ENCODE data around the gene PAGR1.
"Not testable (repeated sequence)": the region's sequence is repeated elsewhere in the genome, so short reads cannot be mapped to it uniquely, and the experiment has no call there.

The PAGR1 gene

DNA sequence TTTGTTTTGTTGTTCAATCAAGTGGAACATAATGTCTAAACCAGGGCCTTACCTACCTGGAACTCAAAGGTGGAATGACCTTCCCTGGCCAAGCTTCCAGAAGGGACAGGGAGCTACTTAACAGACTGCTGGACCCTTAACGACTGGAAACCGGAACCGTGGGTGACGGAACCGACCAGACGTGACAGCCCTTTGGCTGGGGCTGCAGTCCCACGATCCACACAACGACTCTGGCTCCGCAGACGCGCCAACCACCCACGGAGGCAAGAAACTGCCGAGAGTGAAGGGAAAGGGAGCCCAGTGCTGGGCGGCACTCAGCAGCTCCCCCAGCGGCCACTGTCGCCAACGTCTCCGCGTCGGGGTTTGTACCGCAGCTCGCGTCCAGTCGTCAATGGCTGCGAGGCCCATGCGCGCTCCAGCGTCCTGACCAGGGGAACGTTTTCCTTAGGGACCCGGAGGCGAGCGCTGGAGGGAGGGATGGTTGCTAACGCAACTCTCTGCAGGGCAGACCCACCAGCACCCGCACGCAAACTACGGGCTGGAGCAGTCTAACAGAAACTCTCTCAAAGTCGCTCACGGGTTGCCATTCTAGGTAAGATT, 31.0 kb upstream of the PAGR1 start:
- ChIA-PET POLR2A (no interaction called here), CTCF (interaction anchor here (0.6 to 3.9 kb wide), 25 partner anchors 9 to 254 kb away, joined by 3 to 28 read pairs (median 4); partner anchors contain the start of gene C16orf54)
- H3K4me3 ChIP-seq (ENCODE audit: low read depth, low read length): peak overlapping the region; percentile 32
- no peak for DNase-seq (ENCODE audit: low read depth, low spot score)
- TF ChIP-seq, protein P1, sequence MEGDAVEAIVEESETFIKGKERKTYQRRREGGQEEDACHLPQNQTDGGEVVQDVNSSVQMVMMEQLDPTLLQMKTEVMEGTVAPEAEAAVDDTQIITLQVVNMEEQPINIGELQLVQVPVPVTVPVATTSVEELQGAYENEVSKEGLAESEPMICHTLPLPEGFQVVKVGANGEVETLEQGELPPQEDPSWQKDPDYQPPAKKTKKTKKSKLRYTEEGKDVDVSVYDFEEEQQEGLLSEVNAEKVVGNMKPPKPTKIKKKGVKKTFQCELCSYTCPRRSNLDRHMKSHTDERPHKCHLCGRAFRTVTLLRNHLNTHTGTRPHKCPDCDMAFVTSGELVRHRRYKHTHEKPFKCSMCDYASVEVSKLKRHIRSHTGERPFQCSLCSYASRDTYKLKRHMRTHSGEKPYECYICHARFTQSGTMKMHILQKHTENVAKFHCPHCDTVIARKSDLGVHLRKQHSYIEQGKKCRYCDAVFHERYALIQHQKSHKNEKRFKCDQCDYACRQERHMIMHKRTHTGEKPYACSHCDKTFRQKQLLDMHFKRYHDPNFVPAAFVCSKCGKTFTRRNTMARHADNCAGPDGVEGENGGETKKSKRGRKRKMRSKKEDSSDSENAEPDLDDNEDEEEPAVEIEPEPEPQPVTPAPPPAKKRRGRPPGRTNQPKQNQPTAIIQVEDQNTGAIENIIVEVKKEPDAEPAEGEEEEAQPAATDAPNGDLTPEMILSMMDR (IDR thresholded peaks at IDR 0.05; ENCODE audit: insufficient read depth, low read length, missing control alignments): peak; percentile 88

DNA sequence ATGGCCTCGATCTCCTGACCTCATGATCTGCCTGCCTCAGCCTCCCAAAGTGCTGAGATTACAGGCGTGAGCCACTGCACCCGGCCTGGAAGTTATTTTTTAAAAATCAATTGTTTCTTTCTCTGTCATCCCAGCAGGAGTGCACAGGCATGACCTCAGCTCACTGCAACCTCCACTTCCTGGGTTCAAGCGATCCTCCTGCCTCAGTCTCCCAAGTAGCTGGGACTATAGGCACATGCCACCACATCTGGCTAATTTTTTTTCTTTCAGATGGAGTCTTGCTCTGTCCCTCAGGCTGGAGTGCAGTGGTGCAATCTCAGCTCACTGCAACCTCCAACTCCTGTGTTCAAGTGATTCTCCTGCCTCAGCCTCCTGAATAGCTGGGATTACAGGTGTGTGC, 28.8 kb upstream of the PAGR1 start:
- DNase-seq (ENCODE audit: low read depth, low spot score); POLR2A ChIA-PET; H3K4me3 ChIP-seq (ENCODE audit: low read depth, low read length): not testable (repeated sequence)
- CTCF ChIA-PET: interaction anchor here (3.9 kb wide), 1 partner anchor 9 kb away, joined by 28 read pairs; no protein-coding TSS in a partner anchor

DNA sequence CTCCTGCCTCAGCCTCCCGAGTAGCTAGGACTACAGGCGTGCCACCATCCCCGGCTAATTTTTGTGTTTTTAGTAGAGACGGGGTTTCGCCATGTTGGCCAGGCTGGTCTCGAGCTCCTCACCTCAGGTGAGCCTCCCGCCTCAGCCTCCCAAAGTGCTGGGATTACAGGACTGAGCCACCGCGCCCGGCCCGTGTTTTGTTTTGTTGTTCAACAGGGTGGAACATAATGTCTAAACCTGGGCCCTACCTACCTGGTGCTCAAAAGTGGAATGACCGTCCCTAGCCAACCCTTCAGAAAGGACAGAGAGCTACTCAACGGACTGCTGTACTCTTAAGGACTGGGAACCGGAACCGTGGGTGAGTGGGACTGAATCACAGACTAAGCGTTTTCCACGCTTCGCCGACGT, 26.2 kb upstream of the PAGR1 start:
- peak overlapping the region; percentile 66 for H3K4me3 ChIP-seq (ENCODE audit: low read depth, low read length)
- TF ChIP-seq, protein P1 (IDR thresholded peaks at IDR 0.05; ENCODE audit: insufficient read depth, low read length, missing control alignments): no peak
- ChIA-PET POLR2A (interaction anchor here (0.8 to 1.4 kb wide), 3 partner anchors 11 to 264 kb away, joined by 3 to 6 read pairs (median 4); no protein-coding TSS in a partner anchor), CTCF (interaction anchor here (0.6 to 3.7 kb wide), 16 partner anchors 8 to 266 kb away, joined by 3 to 27 read pairs (median 4); partner anchors contain the start of genes ASPHD1, PAGR1, TLCD3B and ZG16)
- DNase-seq (ENCODE audit: low read depth, low spot score): no peak

DNA sequence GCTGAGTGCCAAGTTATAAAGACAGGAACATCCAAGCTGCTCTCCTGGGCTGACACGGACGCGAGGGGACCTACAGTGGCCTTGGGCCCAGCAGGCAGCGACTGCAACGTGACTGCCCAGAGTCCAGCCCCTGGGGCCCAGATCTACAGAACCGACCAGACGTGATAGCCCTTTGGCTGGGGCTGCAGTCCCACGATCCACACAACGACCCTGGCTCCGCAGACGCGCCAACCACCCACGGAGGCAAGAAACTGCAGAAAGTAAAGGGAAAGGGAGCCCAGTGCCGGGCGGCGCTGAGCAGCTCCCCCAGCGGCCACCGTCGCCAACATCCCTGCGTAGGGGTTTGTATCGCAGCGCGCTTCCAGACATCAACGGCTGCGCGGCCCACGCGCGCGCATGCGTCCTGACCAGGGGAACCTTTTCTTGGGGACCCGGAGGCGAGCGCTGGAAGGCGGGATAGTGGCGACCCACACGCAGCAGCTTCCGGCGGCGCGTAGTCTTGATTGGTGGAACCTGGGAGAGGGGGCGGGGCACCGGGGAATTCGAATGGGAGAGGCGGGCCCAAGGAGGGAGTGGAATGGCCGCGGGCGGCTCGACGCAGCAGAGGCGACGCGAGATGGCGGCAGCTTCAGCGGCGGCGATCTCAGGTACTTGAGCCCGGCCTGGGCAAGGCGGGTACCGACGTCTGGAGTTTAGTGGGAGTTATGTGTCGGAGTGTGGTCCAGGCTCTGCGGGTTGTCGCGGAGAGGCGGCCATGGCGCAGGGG, 25.6 kb upstream of the PAGR1 start, which contains the start of gene KIF22:
TSS of gene KIF22 (plus strand) at position 569 of the 766 bp plus-strand sequence. CDS start at position 578, 9 bp downstream.
- TF ChIP-seq, protein P1 (IDR thresholded peaks at IDR 0.05; ENCODE audit: insufficient read depth, low read length, missing control alignments): peak; percentile 87
- ChIA-PET CTCF (interaction anchor here (0.6 to 3.7 kb wide), 17 partner anchors 9 to 265 kb away, joined by 3 to 27 read pairs (median 5); partner anchors contain the start of genes ASPHD1, PAGR1, TLCD3B and ZG16), POLR2A (interaction anchor here (0.8 to 1.4 kb wide), 4 partner anchors 10 to 263 kb away, joined by 3 to 6 read pairs (median 4); no protein-coding TSS in a partner anchor)
- DNase-seq (ENCODE audit: low read depth, low spot score): peak; percentile 89
- H3K4me3 ChIP-seq (ENCODE audit: low read depth, low read length): peak within 1 kb of the TSS; percentile 96

DNA sequence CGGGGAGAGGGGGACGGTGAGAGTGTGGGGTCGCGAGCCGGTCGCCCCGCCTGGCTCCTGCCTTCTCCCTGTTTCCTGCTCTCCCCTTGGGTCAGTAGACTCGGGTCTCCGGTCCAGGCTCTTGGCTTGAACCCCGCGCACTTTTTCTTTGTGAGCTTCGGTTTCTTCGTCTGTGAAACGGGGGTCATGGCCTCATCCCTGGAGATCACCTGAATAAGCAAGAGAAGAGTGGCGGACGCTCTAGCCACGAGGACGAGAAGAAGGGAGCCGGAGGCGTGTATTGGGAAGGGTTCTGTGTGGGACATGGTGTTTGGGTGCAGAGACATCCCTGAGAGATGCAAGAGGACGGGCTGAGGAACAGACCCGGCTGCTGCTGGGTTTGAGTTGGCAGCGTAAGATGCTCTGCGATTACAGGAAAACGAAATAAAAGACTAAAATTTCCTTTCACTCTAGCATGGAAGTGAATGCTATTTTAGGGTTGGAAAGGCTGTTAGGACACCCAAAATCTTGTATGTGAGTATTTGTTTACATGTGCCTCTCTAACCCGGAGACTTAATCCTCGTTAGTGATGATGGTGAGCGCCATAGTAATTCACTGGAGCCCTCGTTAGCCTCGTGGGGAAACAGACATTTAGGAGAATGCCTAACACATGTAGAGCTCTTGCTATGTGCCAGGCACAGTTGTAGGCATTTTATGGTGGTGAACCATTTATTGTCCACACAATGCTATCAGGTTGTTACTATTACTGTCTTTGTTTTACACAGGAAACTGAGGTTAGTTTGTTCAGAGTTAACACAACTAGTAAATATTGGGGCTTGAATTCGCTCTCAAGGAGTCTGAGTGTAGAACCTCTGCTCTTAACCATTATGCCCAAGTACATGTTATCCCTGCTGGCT, 24.8 kb upstream of the PAGR1 start:
- POLR2A ChIA-PET: interaction anchor here (1.3 to 1.4 kb wide), 3 partner anchors 10 to 13 kb away, joined by 3 to 6 read pairs (median 4); no protein-coding TSS in a partner anchor
- peak overlapping the region; percentile 96 for H3K4me3 ChIP-seq (ENCODE audit: low read depth, low read length)
- TF ChIP-seq, protein P1 (IDR thresholded peaks at IDR 0.05; ENCODE audit: insufficient read depth, low read length, missing control alignments): no peak
- DNase-seq (ENCODE audit: low read depth, low spot score): no peak
- CTCF ChIA-PET: interaction anchor here (1.0 to 3.7 kb wide), 12 partner anchors 10 to 264 kb away, joined by 3 to 27 read pairs (median 7); partner anchors contain the start of genes ASPHD1, TLCD3B and ZG16

Measured in AG04449 (cell line).